ENCODE results near the gene ENOX1.

ENOX1 gene

GRCh38 chr13:43401361-43401760 is 385.4 kb downstream of the ENOX1 start:
- no peak for TF ChIP-seq CTCF (IDR thresholded peaks at IDR 0.05; ENCODE audit: control insufficient read depth, insufficient read depth, low read depth, low read length, missing control alignments)
- DNase-seq (ENCODE audit: low read depth), result no peak
- no peak overlapping the region for H3K4me3 ChIP-seq (ENCODE audit: control insufficient read depth, low read depth, low read length)

- no peak overlapping the region for H3K4me3 ChIP-seq (ENCODE audit: control insufficient read depth, low read depth, low read length)
- no peak for DNase-seq (ENCODE audit: low read depth)
- TF ChIP-seq CTCF (IDR thresholded peaks at IDR 0.05; ENCODE audit: control insufficient read depth, insufficient read depth, low read depth, low read length, missing control alignments), result no peak
Observed at GRCh38 chr13:43397111-43397510, 389.7 kb downstream of the ENOX1 start.

- TF ChIP-seq CTCF (IDR thresholded peaks at IDR 0.05; ENCODE audit: control insufficient read depth, insufficient read depth, low read depth, low read length, missing control alignments), result no peak
- no peak for DNase-seq (ENCODE audit: low read depth)
- no peak overlapping the region for H3K4me3 ChIP-seq (ENCODE audit: control insufficient read depth, low read depth, low read length)
Observed at GRCh38 chr13:43391036-43391435, 395.7 kb downstream of the ENOX1 start.

DNA sequence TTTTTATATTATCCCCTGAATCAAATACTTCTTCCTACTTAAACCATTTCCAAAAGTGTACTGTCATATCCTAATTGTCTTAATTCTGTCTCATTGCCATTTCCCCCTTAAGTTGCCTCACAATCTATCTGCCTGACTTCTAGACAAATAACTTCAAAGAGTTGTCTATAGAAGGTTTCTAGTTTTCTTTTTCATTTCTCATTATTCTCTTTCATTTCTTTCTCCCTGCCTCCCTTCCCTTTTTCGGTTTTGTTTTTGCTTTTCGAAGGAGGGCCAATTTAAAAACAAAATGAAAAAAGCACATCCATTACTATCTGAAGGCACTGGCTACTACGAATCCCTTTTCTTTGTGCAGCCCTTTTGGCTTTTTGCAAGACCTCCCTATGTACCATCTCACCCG is 396.2 kb downstream of the ENOX1 start:
- no peak for DNase-seq (ENCODE audit: low read depth)
- no peak overlapping the region for H3K4me3 ChIP-seq (ENCODE audit: control insufficient read depth, low read depth, low read length)
- TF ChIP-seq CTCF (IDR thresholded peaks at IDR 0.05; ENCODE audit: control insufficient read depth, insufficient read depth, low read depth, low read length, missing control alignments), result no peak

DNA sequence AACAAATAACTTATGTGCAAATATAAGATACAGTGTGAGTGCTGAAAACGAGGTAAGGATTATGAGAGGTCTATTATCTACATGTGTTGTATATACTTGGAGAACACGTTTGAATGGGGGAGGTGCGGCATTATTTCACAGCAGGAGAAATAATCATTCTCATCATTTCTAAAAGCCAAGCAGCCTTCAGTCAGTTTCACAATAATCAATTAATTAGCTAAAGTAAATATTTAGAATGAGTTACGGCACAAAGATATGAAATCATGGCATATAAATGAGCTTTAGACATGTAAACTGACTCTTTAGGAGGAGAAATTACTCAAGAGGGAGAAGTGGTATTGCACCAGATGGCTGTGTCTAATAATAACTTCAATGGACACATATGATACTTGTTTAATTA is 396.8 kb downstream of the ENOX1 start:
- H3K4me3 ChIP-seq (ENCODE audit: control insufficient read depth, low read depth, low read length), result no peak overlapping the region
- DNase-seq (ENCODE audit: low read depth), result no peak
- no peak for TF ChIP-seq CTCF (IDR thresholded peaks at IDR 0.05; ENCODE audit: control insufficient read depth, insufficient read depth, low read depth, low read length, missing control alignments)

DNA sequence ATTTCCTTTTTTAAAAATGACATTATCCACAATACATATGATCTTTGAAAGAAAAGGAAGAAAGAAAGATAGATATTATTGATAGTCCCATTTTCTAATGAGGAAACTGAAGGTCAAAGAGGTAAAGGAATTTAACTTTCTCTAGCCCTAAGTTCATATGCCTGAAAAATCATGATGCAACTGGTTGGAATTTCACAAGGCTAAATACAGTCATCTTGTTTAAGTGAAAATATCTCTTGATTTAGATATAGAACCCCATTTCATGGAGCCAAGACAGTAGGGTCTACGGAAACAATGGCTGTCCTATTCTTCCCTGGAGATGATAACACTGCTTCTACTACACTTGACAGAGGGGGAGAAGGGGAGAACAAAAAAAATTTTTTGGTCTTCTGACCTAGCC is 397.2 kb downstream of the ENOX1 start:
- H3K4me3 ChIP-seq (ENCODE audit: control insufficient read depth, low read depth, low read length), result no peak overlapping the region
- no peak for TF ChIP-seq CTCF (IDR thresholded peaks at IDR 0.05; ENCODE audit: control insufficient read depth, insufficient read depth, low read depth, low read length, missing control alignments)
- DNase-seq (ENCODE audit: low read depth), result no peak

Data from AG09309 (cell line).